Measurements from ENCODE around the gene KAT2B. TPM values are rescaled to one million over a fixed set of nuclear protein-coding genes. Genes with fewer than 3 reads are reported as not detected.

KAT2B gene
- total RNA-seq, 1 experiment from 2014 or later, result 3.7 TPM

DNA sequence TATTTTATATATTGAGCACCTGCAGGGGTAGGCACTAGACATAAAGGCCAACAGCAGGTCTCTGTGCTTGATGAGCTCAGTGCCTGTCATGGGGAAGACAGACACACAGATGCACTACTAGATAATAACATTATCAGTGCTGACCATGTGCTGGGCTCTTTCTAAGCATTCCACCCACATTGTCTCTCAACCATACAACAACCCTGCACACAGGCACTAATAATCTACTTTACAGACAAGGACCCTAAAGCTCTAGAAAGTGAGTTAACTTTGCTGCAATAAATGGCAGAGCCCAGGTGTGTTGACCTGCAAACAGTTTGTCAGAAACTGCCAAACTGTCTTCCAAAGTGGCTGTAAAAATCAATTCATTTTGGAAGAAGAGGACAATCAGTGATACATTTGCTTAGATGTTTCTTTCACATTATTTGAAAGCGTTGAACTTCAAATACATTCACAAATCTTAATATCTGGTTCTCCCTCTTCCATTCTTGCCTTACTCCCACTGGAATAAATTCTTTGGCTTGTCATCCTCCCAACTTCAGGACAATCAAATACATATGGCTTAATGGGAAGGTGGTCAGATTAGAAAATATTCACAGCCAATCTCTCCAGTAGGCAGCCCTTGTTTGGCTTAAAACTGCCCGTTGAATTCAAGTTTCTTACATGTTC lies 17.2 kb upstream of the KAT2B start:
- CTCF ChIA-PET, result no interaction called here
- no peaks in the 10 kb centered on the region for H3K36me3 ChIP-seq (ENCODE audit: control insufficient read depth in 1 of 2, insufficient read depth in 2 of 2, low read length in 2 of 2)
- BruUV-seq (replicated peaks), result no TSS peak
- no peak overlapping the region for H2AFZ ChIP-seq (ENCODE audit: low read depth, low read length, poor library complexity, severe bottlenecking)
- H3K79me2 ChIP-seq (ENCODE audit: insufficient read depth, low read length), result no peaks in the 10 kb centered on the region
- H3K9ac ChIP-seq (ENCODE audit: low read length), result no peak overlapping the region
- no peaks in the 10 kb centered on the region for H4K20me1 ChIP-seq (ENCODE audit: insufficient read depth)
- H3K27me3 ChIP-seq (ENCODE audit: insufficient read depth, low read length), result no peaks in the 10 kb centered on the region
- no peak overlapping the region for H3K4me2 ChIP-seq (ENCODE audit: low read length)
- no peaks in the 10 kb centered on the region for H3K9me3 ChIP-seq (ENCODE audit: control insufficient read depth in 1 of 2, insufficient read depth in 1 of 2, low read depth in 1 of 2, low read length in 2 of 2)
- H3K4me3 ChIP-seq (replicated peaks in 1 of 2; ENCODE audit: low read depth in 1 of 2, low read length in 2 of 2), result no peak overlapping the region
- H3K4me1 ChIP-seq (ENCODE audit: control insufficient read depth in 1 of 2, insufficient read depth in 2 of 2, low read length in 2 of 2), result no peaks in the 10 kb centered on the region
- RAD21 ChIA-PET (ENCODE audit: low non-redundant PET in 1 of 2, low total read pairs in 2 of 2, uncharacterized antibody in 2 of 2, unreplicated experiment in 2 of 2), result no interaction called here
- no peak for DNase-seq (ENCODE audit: low read depth, low spot score)
- intact Hi-C loops (cut with micrococcal nuclease), result no loop called here
- POLR2A ChIA-PET, result no interaction called here
- ATAC-seq, result no peak
- H3K27ac ChIP-seq (ENCODE audit: low read depth, low read length), result no peak overlapping the region
- TF ChIP-seq JUND (IDR thresholded peaks at IDR 0.05), result no peak
- TF ChIP-seq EGR1 (IDR thresholded peaks at IDR 0.05; ENCODE audit: low read depth), result no peak
- TF ChIP-seq ELF1 (IDR thresholded peaks at IDR 0.05; ENCODE audit: borderline replicate concordance, low read depth), result no peak
- TF ChIP-seq, protein P1, sequence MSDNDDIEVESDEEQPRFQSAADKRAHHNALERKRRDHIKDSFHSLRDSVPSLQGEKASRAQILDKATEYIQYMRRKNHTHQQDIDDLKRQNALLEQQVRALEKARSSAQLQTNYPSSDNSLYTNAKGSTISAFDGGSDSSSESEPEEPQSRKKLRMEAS (IDR thresholded peaks at IDR 0.05), result no peak
- TF ChIP-seq RAD21 (IDR thresholded peaks at IDR 0.05; ENCODE audit: low read depth), result no peak
- no peak for TF ChIP-seq SP1 (IDR thresholded peaks at IDR 0.05; ENCODE audit: low read depth)
- TF ChIP-seq TCF7L2 (IDR thresholded peaks at IDR 0.05; ENCODE audit: borderline replicate concordance, extremely low read depth, insufficient read depth, insufficient read length), result no peak
- no peak for TF ChIP-seq POLR2A (IDR thresholded peaks at IDR 0.05; ENCODE audit: borderline replicate concordance, extremely low read depth, insufficient read depth, insufficient read length)
- TF ChIP-seq CEBPB (IDR thresholded peaks at IDR 0.05; ENCODE audit: low read depth), result no peak
- no peak for TF ChIP-seq ZNF274 (IDR thresholded peaks at IDR 0.05; ENCODE audit: low read depth, low read length)
- no peak for TF ChIP-seq ZFX (IDR thresholded peaks at IDR 0.05)
- TF ChIP-seq, protein P2, sequence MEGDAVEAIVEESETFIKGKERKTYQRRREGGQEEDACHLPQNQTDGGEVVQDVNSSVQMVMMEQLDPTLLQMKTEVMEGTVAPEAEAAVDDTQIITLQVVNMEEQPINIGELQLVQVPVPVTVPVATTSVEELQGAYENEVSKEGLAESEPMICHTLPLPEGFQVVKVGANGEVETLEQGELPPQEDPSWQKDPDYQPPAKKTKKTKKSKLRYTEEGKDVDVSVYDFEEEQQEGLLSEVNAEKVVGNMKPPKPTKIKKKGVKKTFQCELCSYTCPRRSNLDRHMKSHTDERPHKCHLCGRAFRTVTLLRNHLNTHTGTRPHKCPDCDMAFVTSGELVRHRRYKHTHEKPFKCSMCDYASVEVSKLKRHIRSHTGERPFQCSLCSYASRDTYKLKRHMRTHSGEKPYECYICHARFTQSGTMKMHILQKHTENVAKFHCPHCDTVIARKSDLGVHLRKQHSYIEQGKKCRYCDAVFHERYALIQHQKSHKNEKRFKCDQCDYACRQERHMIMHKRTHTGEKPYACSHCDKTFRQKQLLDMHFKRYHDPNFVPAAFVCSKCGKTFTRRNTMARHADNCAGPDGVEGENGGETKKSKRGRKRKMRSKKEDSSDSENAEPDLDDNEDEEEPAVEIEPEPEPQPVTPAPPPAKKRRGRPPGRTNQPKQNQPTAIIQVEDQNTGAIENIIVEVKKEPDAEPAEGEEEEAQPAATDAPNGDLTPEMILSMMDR (IDR thresholded peaks at IDR 0.05 in 2 of 3, conservative IDR thresholded peaks at IDR 0.05 in 1 of 3; ENCODE audit: borderline replicate concordance in 1 of 3, insufficient read depth in 1 of 3, low read depth in 2 of 3, low read length in 2 of 3), result no peak
- TF ChIP-seq CBX3 (IDR thresholded peaks at IDR 0.05; ENCODE audit: low read depth), result no peak
- TF ChIP-seq, protein P3, sequence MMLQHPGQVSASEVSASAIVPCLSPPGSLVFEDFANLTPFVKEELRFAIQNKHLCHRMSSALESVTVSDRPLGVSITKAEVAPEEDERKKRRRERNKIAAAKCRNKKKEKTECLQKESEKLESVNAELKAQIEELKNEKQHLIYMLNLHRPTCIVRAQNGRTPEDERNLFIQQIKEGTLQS (IDR thresholded peaks at IDR 0.05), result no peak
- no peak for TF ChIP-seq YY1 (IDR thresholded peaks at IDR 0.05; ENCODE audit: extremely low read depth, insufficient replicate concordance, low read depth, low read length)
- TF ChIP-seq EZH2phosphoT487 (IDR thresholded peaks at IDR 0.05; ENCODE audit: borderline replicate concordance), result no peak
- no peaks in the 10 kb centered on the region for H3K9me2 ChIP-seq (ENCODE audit: insufficient read depth)
